GM18502 (cell line): Measurements from ENCODE around the gene PTPRN2.

Experiments
- ATAC-seq: cut with Tn5 transposase; IDR thresholded peaks from one replicate; pipeline ENCODE4 v1.9.1; 2021; ENCODE audit warnings: mild to moderate bottlenecking; ENCODE audit not compliant: unreplicated experiment, poor library complexity

Gene PTPRN2

GRCh38 chr7:157693071-157693520 lies 894.5 kb downstream of the PTPRN2 start:
- ATAC-seq: no peak

GRCh38 chr7:157692460-157693011 lies 895.1 kb downstream of the PTPRN2 start:
- no peak for ATAC-seq

GRCh38 chr7:157691586-157692459 lies 895.8 kb downstream of the PTPRN2 start:
- ATAC-seq: no peak

GRCh38 chr7:157690833-157691585 lies 896.6 kb downstream of the PTPRN2 start:
- no peak for ATAC-seq

- ATAC-seq: no peak
Measured at GRCh38 chr7:157690058-157690832, 897.4 kb downstream of the PTPRN2 start.

GRCh38 chr7:157689269-157690057 lies 898.2 kb downstream of the PTPRN2 start:
- ATAC-seq: no peak

GRCh38 chr7:157688533-157689268 lies 898.9 kb downstream of the PTPRN2 start:
- ATAC-seq: no peak

GRCh38 chr7:157687845-157688532 lies 899.6 kb downstream of the PTPRN2 start:
- ATAC-seq: no peak

- ATAC-seq: no peak
Measured at GRCh38 chr7:157687158-157687557, 900.5 kb downstream of the PTPRN2 start.

GRCh38 chr7:157686285-157686894 lies 901.2 kb downstream of the PTPRN2 start:
- no peak for ATAC-seq

GRCh38 chr7:157685430-157686284 lies 902.0 kb downstream of the PTPRN2 start:
- no peak for ATAC-seq

- no peak for ATAC-seq
Measured at GRCh38 chr7:157684909-157685429, 902.7 kb downstream of the PTPRN2 start.

GRCh38 chr7:157684157-157684908 lies 903.3 kb downstream of the PTPRN2 start:
- no peak for ATAC-seq

GRCh38 chr7:157683747-157684156 lies 903.9 kb downstream of the PTPRN2 start:
- ATAC-seq: no peak

- no peak for ATAC-seq
Measured at GRCh38 chr7:157682946-157683746, 904.5 kb downstream of the PTPRN2 start.
